HEK293 (cell line): ENCODE results near the gene EIF1.

Experiments used
- CTCF ChIA-PET: fragments of 350-600 bp; formaldehyde crosslinking; extraction: SDS; loops from one replicate; lab custom pipeline; 2021; ENCODE audit warnings: antibody characterized with exemption; lab: Yijun Ruan, JAX
- POLR2A ChIA-PET: fragments of 300-600 bp; formaldehyde crosslinking; extraction: SDS; loops from one replicate; lab custom pipeline; 2020; ENCODE audit warnings: antibody characterized with exemption, inconsistent platforms; lab: Yijun Ruan, JAX
- H3K27ac ChIP-seq: fragments of 200-500 bp; sonication (Bioruptor generic); 2 replicates; pipeline ENCODE4 v1.5.1; 2014; ENCODE audit warnings: low read depth, low read length, control low read depth, inconsistent platforms; ENCODE audit errors: extremely low read depth
- H3K36me3 ChIP-seq, 2 experiments: fragments of 200-500 bp in 1 of 2; sonication (Bioruptor generic) in 1 of 2; 1 replicate in 1 of 2; 2 replicates in 1 of 2; pipeline ENCODE4 v1.5.1; 2014 to 2017; ENCODE audit warnings: inconsistent platforms in 2 of 2, low read length in 2 of 2; ENCODE audit not compliant: control insufficient read depth in 2 of 2, insufficient read depth in 1 of 2
- H3K4me1 ChIP-seq: fragments of 200-500 bp; sonication (Bioruptor generic); 2 replicates; pipeline ENCODE4 v1.5.1; 2014; ENCODE audit warnings: mild to moderate bottlenecking, low read length, inconsistent platforms; ENCODE audit not compliant: control insufficient read depth, insufficient read depth
- H3K4me3 ChIP-seq: 2 replicates; pipeline ENCODE4 v1.5.1; 2011; ENCODE audit warnings: low read depth, mild to moderate bottlenecking, control low read depth, low read length, moderate library complexity
- H3K9me3 ChIP-seq: fragments of 200-500 bp; sonication (Bioruptor generic); 2 replicates; pipeline ENCODE4 v1.5.1; 2014; ENCODE audit warnings: low read depth, low read length, inconsistent platforms; ENCODE audit not compliant: control insufficient read depth, insufficient read depth
- CTCF ChIP-seq: fragments of 450-650 bp; formaldehyde crosslinking; IDR thresholded peaks from 2 replicates; pipeline ENCODE4 v1.5.1; 2016; ENCODE audit warnings: missing biosample characterization, missing genetic modification characterization
- EGR2 ChIP-seq: fragments of 450-650 bp; formaldehyde crosslinking; IDR thresholded peaks from 2 replicates; pipeline ENCODE4 v1.5.1; 2016; ENCODE audit warnings: low read depth, missing biosample characterization, missing genetic modification characterization
- HOXA7 ChIP-seq: sonication (generic); formaldehyde crosslinking; IDR thresholded peaks from 2 replicates; pipeline ENCODE4 v1.8.1; 2022; ENCODE audit warnings: missing genetic modification reagents, borderline replicate concordance
- KLF17 ChIP-seq: fragments of 450-650 bp; formaldehyde crosslinking; IDR thresholded peaks from 2 replicates; pipeline ENCODE4 v1.5.1; 2016; ENCODE audit warnings: missing biosample characterization, missing genetic modification characterization
- KLF7 ChIP-seq: fragments of 450-650 bp; formaldehyde crosslinking; IDR thresholded peaks from 2 replicates; pipeline ENCODE4 v1.5.1; 2016; ENCODE audit warnings: missing biosample characterization, missing genetic modification characterization, borderline replicate concordance
- OSR2 ChIP-seq: fragments of 450-650 bp; formaldehyde crosslinking; IDR thresholded peaks from 2 replicates; pipeline ENCODE4 v1.5.1; 2016; ENCODE audit warnings: missing biosample characterization, missing genetic modification characterization
- PRDM1 ChIP-seq: fragments of 450-650 bp; formaldehyde crosslinking; IDR thresholded peaks from 2 replicates; pipeline ENCODE4; 2016; ENCODE audit warnings: missing biosample characterization, missing genetic modification characterization
- ZFHX2 ChIP-seq: fragments of 450-650 bp; formaldehyde crosslinking; conservative IDR thresholded peaks from 2 replicates; pipeline ENCODE4 v1.5.1; 2016; ENCODE audit warnings: missing biosample characterization, missing genetic modification characterization
- ZNF121 ChIP-seq: fragments of 450-650 bp; formaldehyde crosslinking; IDR thresholded peaks from 2 replicates; pipeline ENCODE4 v1.5.1; 2016; ENCODE audit warnings: missing biosample characterization, missing genetic modification characterization
- ZNF157 ChIP-seq: fragments of 450-650 bp; formaldehyde crosslinking; IDR thresholded peaks from 2 replicates; pipeline ENCODE4 v1.5.1; 2016; ENCODE audit warnings: missing biosample characterization, missing genetic modification characterization
- ZNF174 ChIP-seq: fragments of 450-650 bp; formaldehyde crosslinking; IDR thresholded peaks from 2 replicates; pipeline ENCODE4 v1.5.0; 2017; ENCODE audit warnings: missing biosample characterization, mild to moderate bottlenecking, missing genetic modification characterization
- ZNF2 ChIP-seq: fragments of 450-650 bp; formaldehyde crosslinking; IDR thresholded peaks from 2 replicates; pipeline ENCODE4 v1.5.1; 2016; ENCODE audit warnings: missing biosample characterization, missing genetic modification characterization
- ZNF211 ChIP-seq: fragments of 450-650 bp; formaldehyde crosslinking; IDR thresholded peaks from 2 replicates; pipeline ENCODE4 v1.5.1; 2016; ENCODE audit warnings: low read depth, missing biosample characterization, missing genetic modification characterization
- ZNF302 ChIP-seq: fragments of 450-650 bp; formaldehyde crosslinking; IDR thresholded peaks from 2 replicates; pipeline ENCODE4 v1.5.1; 2016; ENCODE audit warnings: missing biosample characterization, missing genetic modification characterization, low read depth
- ZNF350 ChIP-seq: fragments of 450-650 bp; formaldehyde crosslinking; IDR thresholded peaks from 2 replicates; pipeline ENCODE4 v1.5.0; 2017; ENCODE audit warnings: missing biosample characterization, mild to moderate bottlenecking, missing genetic modification characterization
- ZNF366 ChIP-seq: fragments of 450-650 bp; formaldehyde crosslinking; conservative IDR thresholded peaks from 2 replicates; pipeline ENCODE4 v1.5.1; 2016; ENCODE audit warnings: missing biosample characterization, missing genetic modification characterization
- ZNF391 ChIP-seq: fragments of 450-650 bp; formaldehyde crosslinking; IDR thresholded peaks from 2 replicates; pipeline ENCODE4 v1.5.1; 2016; ENCODE audit warnings: low read depth, missing biosample characterization, missing genetic modification characterization, borderline replicate concordance
- ZNF426 ChIP-seq: fragments of 450-650 bp; formaldehyde crosslinking; IDR thresholded peaks from 2 replicates; pipeline ENCODE4 v1.5.1; 2017; ENCODE audit warnings: missing biosample characterization, missing genetic modification characterization, mild to moderate bottlenecking, inconsistent platforms, moderate library complexity
- ZNF596 ChIP-seq: fragments of 450-650 bp; IDR thresholded peaks from 2 replicates; pipeline ENCODE4 v1.5.0; 2018; ENCODE audit warnings: missing biosample characterization, mild to moderate bottlenecking, missing genetic modification characterization, moderate library complexity
- ZNF654 ChIP-seq: fragments of 450-650 bp; formaldehyde crosslinking; IDR thresholded peaks from 2 replicates; pipeline ENCODE4 v1.5.1; 2016; ENCODE audit warnings: low read depth, missing biosample characterization, missing genetic modification characterization
- ZNF670 ChIP-seq: fragments of 450-650 bp; formaldehyde crosslinking; IDR thresholded peaks from 2 replicates; pipeline ENCODE4 v1.5.1; 2016; ENCODE audit warnings: missing biosample characterization, missing genetic modification characterization, low read depth
- ZNF776 ChIP-seq: fragments of 450-650 bp; formaldehyde crosslinking; IDR thresholded peaks from 2 replicates; pipeline ENCODE4 v1.5.0; 2017; ENCODE audit warnings: missing biosample characterization, missing genetic modification characterization, borderline replicate concordance

Gene EIF1

GRCh38 chr17:41705271-41705991 is 16.7 kb downstream of the EIF1 start:
- H3K36me3 ChIP-seq, result no peaks in the 10 kb centered on the region
- no peak overlapping the region for H3K4me3 ChIP-seq
- TF ChIP-seq KLF17 (tag by site-specific recombination), result no peak
- TF ChIP-seq ZNF302 (tag by site-specific recombination), result no peak
- TF ChIP-seq ZNF654, result no peak
- no peak for TF ChIP-seq ZNF670
- TF ChIP-seq ZNF596, result no peak
- peak; percentile 42; the same call in 1 of the 2 replicates for TF ChIP-seq PRDM1 (tag by site-specific recombination)
- no peak for TF ChIP-seq HOXA7 (CRISPR knock-in tag)
- no peak for TF ChIP-seq ZNF426 (tag by site-specific recombination)
- TF ChIP-seq EGR2 (tag by site-specific recombination), result 0 out of 2 replicates have a peak, but pooled peaks have one; percentile 45
- TF ChIP-seq OSR2 (tag by site-specific recombination), result no peak
- no peak for TF ChIP-seq ZNF776 (tag by site-specific recombination)
- TF ChIP-seq ZNF366, result 0 out of 2 replicates have a peak, but pooled peaks have one; percentile 20
- no peak for TF ChIP-seq ZNF157 (tag by site-specific recombination)
- TF ChIP-seq ZNF350, result no peak
- TF ChIP-seq CTCF (tag by site-specific recombination), result no peak
- TF ChIP-seq KLF7, result no peak
- TF ChIP-seq ZNF391 (tag by site-specific recombination), result no peak
- no peak for TF ChIP-seq ZNF211
- TF ChIP-seq ZFHX2 (tag by site-specific recombination), result peak; percentile 42
- ChIA-PET CTCF (interaction anchor here (1.0 to 9.8 kb wide), 2 partner anchors 11 to 96 kb away, joined by 4 to 103 read pairs; no protein-coding TSS in a partner anchor), POLR2A (interaction anchor here (0.9 to 1.9 kb wide), 4 partner anchors 16 to 267 kb away, joined by 3 to 9 read pairs (median 8); partner anchors contain the start of gene EIF1)
- H3K9me3 ChIP-seq, result no peaks in the 10 kb centered on the region
- H3K4me1 ChIP-seq, result no peaks in the 10 kb centered on the region
- H3K27ac ChIP-seq, result no peak overlapping the region

GRCh38 chr17:41707803-41708669 is 19.4 kb downstream of the EIF1 start:
- Histone ChIP-seq H3K4me1 (no peaks in the 10 kb centered on the region), H3K36me3 (no peaks in the 10 kb centered on the region), H3K9me3 (no peaks in the 10 kb centered on the region), H3K4me3 (no peak overlapping the region), H3K27ac (no peak overlapping the region)
- ChIA-PET POLR2A (interaction anchor here (0.6 to 3.5 kb wide), 8 partner anchors 13 to 79 kb away, joined by 3 to 24 read pairs (median 4); partner anchors contain the start of genes EIF1 and JUP), CTCF (interaction anchor here (0.7 to 9.8 kb wide), 7 partner anchors 10 to 384 kb away, joined by 3 to 103 read pairs (median 6); no protein-coding TSS in a partner anchor)
- TF ChIP-seq ZNF174 (tag by site-specific recombination) (no peak), ZNF2 (tag by site-specific recombination) (no peak), ZNF121 (tag by site-specific recombination) (peak; percentile 41; the same call in 1 of the 2 replicates)
